Embryonic facial prominence (tissue), 1 donor: Measurements from ENCODE around the gene F8.
"Not testable (repeated sequence)": the region's sequence is repeated elsewhere in the genome, so short reads cannot be mapped to it uniquely, and the experiment has no call there.

Experiments used
- DNase-seq: peaks from one replicate; pipeline ENCODE4 v3.0.0-alpha.2; 2016; ENCODE audit errors: extremely low spot score

F8 gene

DNA sequence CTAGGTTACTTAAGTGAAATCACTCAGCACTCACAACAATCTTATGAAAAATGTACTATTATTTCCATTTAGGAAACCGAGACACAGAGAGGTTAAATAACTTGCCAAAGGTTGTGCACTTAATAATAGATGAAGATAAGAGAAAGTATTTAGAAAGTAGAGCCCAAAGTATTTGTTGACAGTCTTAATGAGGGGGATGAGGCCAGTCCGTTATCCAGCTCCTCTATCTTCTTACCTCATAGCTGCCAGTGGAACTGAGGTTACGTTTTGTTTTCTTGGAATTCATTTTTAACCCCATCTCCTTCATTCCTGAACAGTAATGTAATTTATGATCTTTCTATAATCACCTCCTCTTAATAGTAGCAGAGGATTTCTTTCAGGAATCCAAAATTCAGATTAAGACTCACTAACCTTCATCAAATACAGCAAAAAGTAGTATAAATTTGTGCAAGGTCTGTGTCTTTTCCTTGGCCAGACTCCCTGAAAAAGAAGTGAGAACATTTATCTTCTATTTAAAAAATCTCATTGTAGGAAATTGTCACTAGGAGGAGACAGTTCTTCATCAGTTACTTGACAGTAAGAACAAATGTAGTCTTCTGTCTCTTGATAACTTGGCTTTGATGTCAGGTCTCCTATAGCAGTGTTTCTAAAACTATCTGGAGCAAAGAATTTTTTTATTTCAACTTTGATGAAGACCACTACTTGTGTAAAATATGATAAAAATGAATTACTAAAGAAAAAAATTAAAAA lies 35.5 kb downstream of the F8 start:
- no peak for DNase-seq

DNA sequence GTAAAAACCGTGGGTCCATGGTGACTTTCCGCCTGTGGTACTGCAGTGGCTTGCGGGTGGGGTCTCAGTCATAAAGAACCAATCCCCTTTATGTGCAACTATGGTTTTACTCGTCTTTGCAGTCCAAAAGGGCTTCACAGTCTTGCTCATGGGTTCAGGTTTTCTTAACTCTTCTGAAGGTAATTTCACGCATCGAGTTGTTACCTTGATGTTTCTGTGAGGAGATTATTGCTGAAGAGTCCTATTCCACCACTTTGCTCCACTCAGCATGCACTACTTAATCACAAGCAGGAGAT lies 41.5 kb downstream of the F8 start:
- DNase-seq = no peak

DNA sequence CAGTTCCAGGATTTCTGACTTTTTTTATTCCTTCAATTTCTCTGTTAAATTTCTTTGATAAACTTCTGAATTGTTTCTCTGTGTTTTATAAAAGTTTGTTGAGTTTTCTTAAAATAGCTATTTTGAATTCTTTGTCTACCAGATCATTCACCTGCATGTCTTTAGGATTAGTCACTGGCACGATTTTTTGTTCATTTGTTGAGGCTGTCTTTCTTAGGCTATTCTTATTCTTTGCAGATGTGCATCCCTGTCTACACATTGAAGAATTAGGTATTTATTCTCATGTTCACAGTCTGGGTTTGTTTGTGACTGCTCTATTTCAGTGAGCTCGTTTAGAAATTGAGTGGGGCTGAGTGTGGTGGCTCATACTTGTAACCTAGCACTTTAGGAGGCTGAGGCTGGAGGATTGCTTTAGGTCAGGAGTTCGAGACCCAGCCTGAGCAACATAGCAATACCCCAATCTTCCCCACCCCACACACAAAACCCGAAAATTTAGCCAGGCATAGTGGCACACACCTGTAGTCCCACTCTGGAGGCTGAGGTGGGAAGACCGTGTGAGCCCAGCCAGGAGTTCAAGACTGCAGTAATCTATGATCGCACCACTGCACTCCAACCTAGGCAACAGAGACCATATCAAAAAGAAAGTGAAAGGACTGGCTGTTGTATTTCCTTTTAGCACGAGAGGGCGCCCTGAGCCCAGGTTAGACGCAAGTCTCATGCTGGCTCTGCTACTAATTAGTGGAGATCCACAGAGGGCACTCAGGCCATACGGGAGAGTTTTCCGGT lies 42.0 kb downstream of the F8 start:
- peak; percentile 6 for DNase-seq

DNA sequence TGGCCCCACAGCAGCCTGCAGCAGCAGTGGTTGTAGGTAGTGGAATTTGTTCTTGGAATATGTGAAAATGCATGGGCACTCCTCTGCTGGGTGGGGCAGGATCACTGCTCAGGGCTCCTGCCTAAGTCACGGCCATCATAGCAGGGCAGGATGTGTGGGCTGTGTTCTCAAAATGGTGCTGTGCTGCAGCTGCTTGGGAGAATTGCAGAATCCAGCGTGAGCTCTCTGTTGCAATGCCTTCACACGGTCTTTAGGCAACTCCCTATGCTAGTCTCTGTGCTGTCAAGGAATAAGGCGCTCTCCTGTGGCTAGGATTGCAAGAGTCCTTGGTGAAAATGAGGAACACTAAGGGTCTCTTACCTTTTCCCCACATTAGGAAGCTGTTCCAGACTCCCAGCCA lies 42.9 kb downstream of the F8 start:
- no peak for DNase-seq

GRCh38 chrX:154968353-154968752 lies 54.2 kb downstream of the F8 start:
- no peak for DNase-seq

DNA sequence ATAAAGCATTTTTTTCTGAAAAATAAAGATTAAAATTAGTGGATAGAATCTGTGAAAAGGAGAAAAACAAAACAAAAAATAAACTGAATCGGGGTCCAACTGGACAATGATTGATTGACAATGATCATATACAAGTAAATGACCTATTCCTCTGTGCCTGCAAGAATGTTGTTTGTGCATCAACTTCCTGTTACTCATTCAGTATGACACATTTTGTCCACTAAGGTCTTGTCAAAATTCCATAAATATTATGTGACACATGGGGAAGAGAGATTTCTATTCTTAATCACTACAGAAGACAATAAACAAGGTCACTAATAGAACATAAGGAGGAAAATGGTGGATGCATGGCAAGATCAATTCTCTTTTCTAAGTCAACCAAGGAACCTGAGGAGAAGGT lies 54.9 kb downstream of the F8 start:
- DNase-seq = no peak

- DNase-seq = no peak
Observed at GRCh38 chrX:154961947-154962346, 60.6 kb downstream of the F8 start.

- DNase-seq = not testable (repeated sequence)
Observed at GRCh38 chrX:154955799-154956198, 66.7 kb downstream of the F8 start.

- DNase-seq = not testable (repeated sequence)
Observed at GRCh38 chrX:154939265-154939664, 83.3 kb downstream of the F8 start.

DNA sequence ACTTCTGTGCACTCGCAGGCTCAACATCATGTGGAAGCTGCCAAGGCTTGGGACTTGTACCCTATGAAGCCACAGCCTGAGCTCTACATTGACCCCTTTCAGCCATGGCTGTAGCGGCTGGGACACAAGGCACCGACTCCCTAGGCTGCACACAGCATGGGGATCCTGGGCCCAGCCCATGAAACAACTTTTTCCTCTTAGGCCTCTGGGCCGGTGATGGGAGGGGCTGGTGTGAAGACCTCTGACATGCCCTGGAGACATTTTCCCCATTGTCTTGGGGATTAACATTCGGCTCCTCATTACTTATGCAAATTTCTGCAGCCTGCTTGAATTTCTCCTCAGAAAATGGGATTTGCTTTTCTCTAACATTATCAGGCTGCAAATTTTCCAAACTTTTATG lies 97.8 kb downstream of the F8 start:
- not testable (repeated sequence) for DNase-seq

DNA sequence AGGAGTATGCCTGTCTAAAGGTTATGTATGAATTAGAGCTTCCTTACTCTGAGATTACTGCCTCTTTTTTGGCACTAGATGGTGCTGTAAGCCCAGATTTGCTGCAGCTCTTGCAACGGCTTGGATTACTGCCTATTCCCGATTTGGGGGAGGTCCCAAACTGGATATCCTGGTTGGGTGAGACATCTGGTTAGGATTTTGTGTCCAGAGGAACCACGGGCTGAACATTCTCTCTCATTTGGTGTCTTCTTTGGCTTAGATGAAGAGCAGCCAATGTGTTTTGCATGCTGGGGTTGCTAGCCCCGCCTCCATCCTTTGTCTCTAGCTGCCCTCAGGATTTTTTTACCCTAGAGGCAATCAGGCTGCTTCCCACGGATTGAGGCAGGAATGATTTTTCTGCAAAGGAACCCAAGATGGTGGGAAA lies 104.5 kb downstream of the F8 start:
- peak; percentile 36 for DNase-seq

- DNase-seq = no peak
Observed at GRCh38 chrX:154914052-154914451, 108.5 kb downstream of the F8 start.

DNA sequence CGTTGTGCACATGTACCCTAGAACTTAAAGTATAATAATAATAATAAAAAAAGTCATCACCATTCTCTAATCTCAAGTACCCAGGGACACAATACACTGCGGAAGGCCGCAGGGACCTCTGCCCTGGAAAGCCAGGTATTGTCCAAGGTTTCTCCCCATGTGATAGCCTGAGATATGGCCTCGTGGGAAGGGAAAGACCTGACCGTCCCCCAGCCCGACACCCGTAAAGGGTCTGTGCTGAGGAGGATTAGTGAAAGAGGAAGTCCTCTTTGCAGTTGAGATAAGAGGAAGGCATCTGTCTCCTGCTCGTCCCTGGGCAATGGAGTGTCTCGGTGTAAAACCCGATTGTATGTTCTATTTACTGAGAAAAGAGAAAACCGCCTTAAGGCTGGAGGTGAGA lies 112.0 kb downstream of the F8 start:
- not testable (repeated sequence) for DNase-seq

GRCh38 chrX:154910048-154910447 lies 112.5 kb downstream of the F8 start:
- not testable (repeated sequence) for DNase-seq

GRCh38 chrX:154908821-154909220 lies 113.7 kb downstream of the F8 start:
- no peak for DNase-seq

- DNase-seq = no peak
Observed at GRCh38 chrX:154902408-154902807, 120.1 kb downstream of the F8 start.

DNA sequence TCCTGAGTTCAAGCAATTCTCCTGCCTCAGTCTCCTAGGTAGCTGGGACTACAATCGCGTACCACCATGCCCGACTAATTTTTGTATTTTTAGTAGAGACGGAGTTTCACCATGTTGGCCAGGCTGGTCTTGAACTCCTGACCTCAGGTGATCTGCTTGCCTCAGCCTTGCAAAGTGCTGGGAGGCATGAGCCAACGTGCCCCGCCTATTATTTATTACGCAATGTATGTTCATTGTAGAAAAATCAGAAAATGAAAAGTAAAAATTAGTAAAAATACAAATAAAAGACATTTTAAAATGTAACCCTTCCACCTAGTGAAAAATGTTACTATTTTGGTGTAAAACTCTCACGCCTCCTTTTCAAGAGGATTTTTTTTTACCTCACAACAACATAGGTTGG lies 122.2 kb downstream of the F8 start:
- no peak for DNase-seq

DNA sequence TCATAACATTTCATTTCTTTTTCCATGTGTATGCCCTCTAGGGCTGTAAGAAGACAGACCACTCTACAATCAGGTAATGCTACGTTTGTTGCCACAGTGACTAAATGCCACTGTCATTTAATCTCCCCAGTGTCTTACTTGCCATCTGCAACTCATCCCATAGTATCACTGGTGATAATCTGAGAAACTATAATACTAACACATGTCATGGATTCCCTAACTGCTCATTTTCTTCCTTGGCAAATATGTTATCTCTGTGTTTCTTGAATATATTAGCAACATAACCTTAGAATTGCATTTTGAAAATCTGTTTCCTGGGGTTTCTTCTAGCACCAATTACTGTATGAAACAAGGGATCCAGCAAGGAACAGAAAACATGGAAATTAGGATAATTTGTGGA lies 130.2 kb downstream of the F8 start:
- no peak for DNase-seq

DNA sequence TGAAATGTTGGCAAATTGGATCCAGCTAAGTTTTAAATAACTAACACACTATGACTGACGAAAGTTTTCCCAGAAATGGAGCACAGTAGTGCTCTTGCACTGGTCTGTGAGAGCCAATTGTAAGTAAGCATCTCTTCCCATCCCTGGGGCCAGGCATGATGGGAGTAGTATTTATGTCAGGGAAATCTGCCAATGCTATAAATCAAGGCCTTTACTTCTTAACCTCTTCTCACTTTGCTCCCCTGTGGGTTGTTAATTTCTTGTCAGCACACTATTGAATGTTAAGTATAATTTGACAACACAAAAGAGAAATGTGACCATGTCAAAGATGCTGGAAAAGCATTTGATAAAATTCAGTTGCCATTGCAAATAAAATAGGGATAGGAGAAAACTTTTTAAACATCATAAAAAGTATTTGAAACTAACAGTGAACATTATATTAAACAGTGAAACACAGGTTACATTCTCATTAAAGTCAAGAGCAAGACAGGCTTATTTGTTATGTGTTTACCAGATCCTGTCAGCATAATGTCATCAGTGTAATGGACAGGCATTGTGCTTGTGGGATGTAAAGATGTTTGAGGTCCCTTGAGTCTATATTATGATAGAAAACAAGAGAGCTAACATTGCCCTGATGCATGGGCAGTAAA lies 131.4 kb downstream of the F8 start:
- no peak for DNase-seq

GRCh38 chrX:154886789-154887221 lies 135.7 kb downstream of the F8 start:
- DNase-seq = not testable (repeated sequence)

- DNase-seq = not testable (repeated sequence)
Observed at GRCh38 chrX:154886069-154886788, 136.3 kb downstream of the F8 start, which contains the start of gene F8A1. Gene F8A1, plus strand, starts transcription at chrX:154886355. Its CDS starts 20 bp downstream, at chrX:154886375.

DNA sequence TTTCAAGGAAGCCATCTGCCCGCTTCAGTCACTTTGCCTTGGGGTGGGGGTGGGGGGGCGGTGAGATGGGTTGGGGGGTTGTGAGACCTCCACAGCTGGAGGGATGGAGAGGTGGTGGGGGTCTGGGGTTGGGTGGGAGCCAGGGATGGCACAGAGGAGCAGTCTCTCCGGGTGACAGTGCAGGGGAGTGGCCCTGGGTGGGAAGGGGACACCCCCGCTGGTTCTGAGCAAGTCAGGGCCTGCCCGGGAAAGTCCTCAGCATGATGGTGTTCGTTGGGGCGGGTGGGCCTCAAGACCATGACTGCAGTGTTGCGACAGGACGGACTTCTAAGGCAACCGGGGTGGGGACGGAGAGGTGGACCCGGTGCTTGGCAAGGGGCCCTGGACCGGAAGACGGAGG lies 137.0 kb downstream of the F8 start:
- not testable (repeated sequence) for DNase-seq
